Tibial artery (tissue), 4 donors: ENCODE measurements around the gene NARS2.

Experiments used
- DNase-seq, 2 donors: peaks; one replicate each; pipeline ENCODE4 v3.0.0-alpha.2; 2019
- H3K27ac ChIP-seq, 2 donors: fragments of 200-600 bp; sonication (generic) in 1 of 2; 1 replicate in 1 of 2; 2 replicates in 1 of 2; pipeline ENCODE4 v1.5.1; 2018 to 2019; ENCODE audit warnings: mild to moderate bottlenecking in 1 of 2
- H3K27me3 ChIP-seq, 2 donors: fragments of 200-600 bp; sonication (generic) in 1 of 2; one replicate each; pipeline versions ENCODE4 v1.5.1 to v1.6.0; 2016 to 2019
- H3K36me3 ChIP-seq, 3 donors: fragments of 200-600 bp; sonication (generic) in 2 of 3; one replicate each; pipeline ENCODE4 v1.5.1; 2016 to 2019; ENCODE audit warnings: mild to moderate bottlenecking in 2 of 3
- H3K4me1 ChIP-seq, 4 donors: fragments of 200-600 bp; sonication (generic) in 2 of 4; 1 replicate in 3 of 4; 2 replicates in 1 of 4; pipeline ENCODE4 v1.5.1; 2016 to 2019
- H3K4me3 ChIP-seq, 2 donors: fragments of 200-600 bp; sonication (generic) in 1 of 2; 1 replicate in 1 of 2; 2 replicates in 1 of 2; pipeline ENCODE4 v1.5.1; 2018 to 2019; ENCODE audit warnings: mild to moderate bottlenecking in 2 of 2
- H3K9me3 ChIP-seq, 3 donors: fragments of 200-600 bp; sonication (generic) in 1 of 3; one replicate each; pipeline ENCODE4 v1.5.1; 2016 to 2019
- CTCF ChIP-seq, 2 experiments: fragments of 200-600 bp in 1 of 2; fragments of 450-650 bp in 1 of 2; IDR thresholded peaks; one replicate each; pipeline ENCODE4 v1.5.1; 2017 to 2019; ENCODE audit warnings: antibody characterized with exemption in 2 of 2, mild to moderate bottlenecking in 1 of 2, moderate library complexity in 1 of 2
- intact Hi-C: fragments of 100-400 bp; cut with DNase I; formaldehyde crosslinking; loops from one replicate; pipeline ENCODE4 v1.15.0; 2023; ENCODE audit warnings: low total_unique reads

NARS2 gene

GRCh38 chr11:78510597-78510996 lies 64.1 kb downstream of the NARS2 start:
- H3K4me3 ChIP-seq = no peak overlapping the region
- peaks cover 0 to 6% (median 4%) of the 10 kb centered on the region in 3 donors for H3K9me3 ChIP-seq
- no peak for DNase-seq
- no peaks in the 10 kb centered on the region for H3K4me1 ChIP-seq
- intact Hi-C loops = no loop called here
- H3K36me3 ChIP-seq = peaks cover 0 to 8% (median 0%) of the 10 kb centered on the region in 3 donors
- no peaks in the 10 kb centered on the region for H3K27me3 ChIP-seq
- TF ChIP-seq CTCF (IDR thresholded peaks at IDR 0.05) = no peak
- H3K27ac ChIP-seq = no peak overlapping the region

GRCh38 chr11:78510025-78510596 lies 64.6 kb downstream of the NARS2 start:
- Histone ChIP-seq H3K9me3 (peaks cover 0 to 6% (median 4%) of the 10 kb centered on the region in 3 donors), H3K27me3 (no peaks in the 10 kb centered on the region), H3K27ac (no peak overlapping the region), H3K4me1 (no peaks in the 10 kb centered on the region), H3K36me3 (peaks cover 0 to 8% (median 0%) of the 10 kb centered on the region in 3 donors), H3K4me3 (no peak overlapping the region)
- DNase-seq = no peak
- intact Hi-C loops = no loop called here
- TF ChIP-seq CTCF (IDR thresholded peaks at IDR 0.05) = no peak

- intact Hi-C loops = no loop called here
Measured at GRCh38 chr11:78504708-78505107, 70.0 kb downstream of the NARS2 start.

GRCh38 chr11:78504181-78504580 lies 70.5 kb downstream of the NARS2 start:
- Histone ChIP-seq H3K4me1 (no peaks in the 10 kb centered on the region), H3K36me3 (no peaks in the 10 kb centered on the region), H3K9me3 (no peaks in the 10 kb centered on the region), H3K27ac (no peak overlapping the region), H3K27me3 (no peaks in the 10 kb centered on the region), H3K4me3 (no peak overlapping the region)
- TF ChIP-seq CTCF (IDR thresholded peaks at IDR 0.05) = no peak
- intact Hi-C loops = no loop called here
- DNase-seq = no peak

More at GRCh38 chr11:78504708-78505107, 70.0 kb downstream of the NARS2 start:
- Histone ChIP-seq H3K4me3 (no peak overlapping the region), H3K4me1 (no peaks in the 10 kb centered on the region), H3K27me3 (no peaks in the 10 kb centered on the region), H3K36me3 (no peaks in the 10 kb centered on the region), H3K9me3 (no peaks in the 10 kb centered on the region), H3K27ac (no peak overlapping the region)
- TF ChIP-seq CTCF (IDR thresholded peaks at IDR 0.05) = no peak
- DNase-seq = no peak

GRCh38 chr11:78499971-78500370 lies 74.7 kb downstream of the NARS2 start:
- H3K27me3 ChIP-seq = no peaks in the 10 kb centered on the region
- intact Hi-C loops = no loop called here
- no peak overlapping the region for H3K27ac ChIP-seq

More at GRCh38 chr11:78499971-78500370, 74.7 kb downstream of the NARS2 start:
- H3K4me1 ChIP-seq = peaks cover 0 to 23% (median 4%) of the 10 kb centered on the region in 4 donors
- no peak for DNase-seq
- no peaks in the 10 kb centered on the region for H3K9me3 ChIP-seq
- H3K4me3 ChIP-seq = no peak overlapping the region
- no peak for TF ChIP-seq CTCF (IDR thresholded peaks at IDR 0.05)
- H3K36me3 ChIP-seq = no peaks in the 10 kb centered on the region
